ENCODE results near the gene SMARCC2.
"Not testable (repeated sequence)": the region's sequence is repeated elsewhere in the genome, so short reads cannot be mapped to it uniquely, and the experiment has no call there.

SMARCC2 gene

DNA sequence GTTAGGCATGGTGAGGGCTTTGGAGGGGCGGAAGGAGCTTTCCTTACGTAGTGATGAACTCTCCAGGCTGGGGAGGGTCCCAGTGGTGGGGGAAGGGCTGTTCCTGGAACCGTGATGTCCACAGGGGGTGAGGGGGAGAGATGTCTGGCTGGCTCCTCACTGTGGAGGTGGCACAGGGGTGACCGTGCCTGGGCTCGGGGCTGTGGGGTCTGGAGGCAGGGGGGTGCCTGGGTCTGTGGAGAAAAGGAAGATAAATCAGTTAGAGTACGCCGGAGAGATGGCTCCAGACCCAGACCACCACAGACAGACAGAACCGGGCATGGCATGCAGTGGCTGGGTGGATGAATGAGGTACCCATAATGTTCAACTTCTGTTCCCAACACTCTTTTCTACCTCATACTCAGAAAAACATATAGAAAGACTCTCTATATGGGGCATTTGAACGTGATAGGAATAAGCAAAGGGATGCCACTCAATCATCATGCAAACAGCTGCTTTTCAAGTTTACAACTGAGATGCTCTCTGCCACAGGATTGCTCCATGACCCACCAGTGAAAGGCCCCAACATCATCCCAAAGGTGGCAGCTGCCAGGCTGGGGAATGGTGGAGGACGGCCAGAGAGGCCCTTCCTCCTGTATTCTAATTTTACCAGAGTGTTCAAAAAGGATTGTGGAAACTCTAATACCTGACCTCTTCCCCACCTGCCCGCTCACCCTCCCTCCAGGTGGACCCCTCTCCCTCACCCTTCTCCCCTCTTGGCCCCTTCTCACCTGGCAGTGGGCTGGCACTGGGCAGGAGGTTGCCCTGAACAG, 25.5 kb downstream of the SMARCC2 start:
- DNase-seq (ENCODE audit: low spot score), result no peak

GRCh38 chr12:56162468-56163290, 26.6 kb downstream of the SMARCC2 start:
- no peak for DNase-seq (ENCODE audit: low spot score)

GRCh38 chr12:56161690-56162351, 27.5 kb downstream of the SMARCC2 start:
- no peak for DNase-seq (ENCODE audit: low spot score)

DNA sequence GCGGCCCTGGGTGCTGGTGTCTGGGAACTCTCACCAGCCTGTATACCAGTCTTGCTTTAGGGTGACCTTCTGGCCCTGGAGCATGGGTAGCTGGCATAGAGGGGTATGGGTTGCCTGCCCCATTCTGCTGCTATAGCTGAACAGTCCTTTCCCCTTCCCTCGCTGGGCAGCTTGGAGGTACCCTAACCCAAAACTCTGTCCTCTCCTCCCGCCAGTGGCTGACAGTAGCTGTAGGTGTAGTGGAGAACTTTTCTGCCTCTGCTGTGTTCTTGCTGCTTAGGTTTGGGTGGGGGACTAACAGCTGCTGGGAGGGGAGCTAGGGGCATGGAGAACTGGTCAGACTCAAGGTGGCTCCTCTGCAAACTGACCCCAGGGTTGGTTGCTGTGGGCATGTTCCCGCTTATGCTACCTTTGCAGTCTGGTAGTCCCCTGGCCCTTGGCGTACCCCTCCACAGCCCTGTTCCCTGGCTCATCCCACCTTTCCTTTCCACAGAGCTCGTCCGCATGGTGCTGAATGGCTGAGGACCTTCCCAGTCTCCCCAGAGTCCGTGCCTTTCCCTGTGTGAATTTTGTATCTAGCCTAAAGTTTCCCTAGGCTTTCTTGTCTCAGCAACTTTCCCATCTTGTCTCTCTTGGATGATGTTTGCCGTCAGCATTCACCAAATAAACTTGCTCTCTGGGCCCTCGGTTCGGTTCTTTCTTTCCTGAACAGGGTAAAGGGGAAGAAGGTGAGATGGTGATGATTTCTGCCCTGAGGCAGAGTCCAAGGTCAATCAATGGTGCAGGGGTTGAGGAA, 28.2 kb downstream of the SMARCC2 start:
- DNase-seq (ENCODE audit: low spot score), result no peak

DNA sequence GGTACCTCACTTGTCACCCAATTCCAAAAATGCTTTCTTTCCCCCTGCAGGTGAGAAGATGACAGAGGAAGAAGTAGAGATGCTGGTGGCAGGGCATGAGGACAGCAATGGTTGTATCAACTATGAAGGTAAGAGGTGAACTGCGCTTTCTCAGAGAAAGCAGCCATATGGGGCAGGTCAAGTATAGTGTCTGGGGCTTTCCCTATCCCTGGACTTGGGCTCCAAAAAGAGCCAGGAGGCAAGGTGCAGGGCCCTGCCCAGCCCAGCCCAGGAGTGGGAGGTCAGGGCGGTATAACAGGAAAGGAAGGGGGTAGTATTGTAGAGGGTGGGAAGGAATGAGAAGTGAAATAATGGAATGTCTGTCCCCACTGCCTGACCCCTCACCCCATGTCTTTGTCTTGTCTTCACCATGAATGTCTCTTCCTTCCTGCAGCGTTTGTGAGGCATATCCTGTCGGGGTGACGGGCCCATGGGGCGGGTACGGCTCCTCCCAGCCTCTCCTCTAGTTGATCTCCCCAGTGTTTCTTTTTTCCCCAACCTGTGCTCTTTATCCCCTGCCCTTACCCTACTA, 29.0 kb downstream of the SMARCC2 start:
- DNase-seq (ENCODE audit: low spot score), result peak; percentile 68

- DNase-seq (ENCODE audit: low spot score), result no peak
These were observed 29.6 kb downstream of the SMARCC2 start for GRCh38 chr12:56159482-56160192.

DNA sequence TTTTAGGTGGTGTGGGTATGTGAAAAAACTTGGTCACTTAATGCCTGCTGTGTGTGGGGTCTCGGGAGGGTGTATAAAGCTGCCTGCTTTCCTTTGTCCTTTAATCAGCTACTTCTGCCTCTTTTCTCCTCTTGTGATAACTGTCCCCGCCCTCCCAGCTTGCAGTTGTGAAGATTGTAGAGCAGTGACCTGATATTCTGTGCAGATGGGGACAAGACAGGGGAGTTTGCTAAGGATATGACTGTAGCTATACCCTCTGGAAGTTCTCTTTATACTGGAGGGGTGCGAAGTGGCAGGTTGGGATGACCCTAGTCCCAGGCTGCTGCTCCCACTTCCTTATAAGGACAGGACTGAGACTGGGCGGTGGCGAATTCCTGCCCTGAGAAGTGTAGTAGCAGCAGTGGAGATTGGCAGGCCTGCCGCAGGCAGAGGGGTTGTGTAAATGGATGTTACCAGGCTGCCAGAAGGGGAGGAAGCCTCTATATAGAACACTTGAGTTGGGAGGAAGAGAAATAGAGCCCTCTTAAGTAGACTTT, 30.3 kb downstream of the SMARCC2 start:
- no peak for DNase-seq (ENCODE audit: low spot score)

GRCh38 chr12:56158029-56158925, 31.0 kb downstream of the SMARCC2 start, which contains the start of gene MYL6:
MYL6 (plus strand) TSS chr12:56158359; CDS start chr12:56158402, 43 bp downstream.
- peak; percentile 95 for DNase-seq (ENCODE audit: low spot score)

DNA sequence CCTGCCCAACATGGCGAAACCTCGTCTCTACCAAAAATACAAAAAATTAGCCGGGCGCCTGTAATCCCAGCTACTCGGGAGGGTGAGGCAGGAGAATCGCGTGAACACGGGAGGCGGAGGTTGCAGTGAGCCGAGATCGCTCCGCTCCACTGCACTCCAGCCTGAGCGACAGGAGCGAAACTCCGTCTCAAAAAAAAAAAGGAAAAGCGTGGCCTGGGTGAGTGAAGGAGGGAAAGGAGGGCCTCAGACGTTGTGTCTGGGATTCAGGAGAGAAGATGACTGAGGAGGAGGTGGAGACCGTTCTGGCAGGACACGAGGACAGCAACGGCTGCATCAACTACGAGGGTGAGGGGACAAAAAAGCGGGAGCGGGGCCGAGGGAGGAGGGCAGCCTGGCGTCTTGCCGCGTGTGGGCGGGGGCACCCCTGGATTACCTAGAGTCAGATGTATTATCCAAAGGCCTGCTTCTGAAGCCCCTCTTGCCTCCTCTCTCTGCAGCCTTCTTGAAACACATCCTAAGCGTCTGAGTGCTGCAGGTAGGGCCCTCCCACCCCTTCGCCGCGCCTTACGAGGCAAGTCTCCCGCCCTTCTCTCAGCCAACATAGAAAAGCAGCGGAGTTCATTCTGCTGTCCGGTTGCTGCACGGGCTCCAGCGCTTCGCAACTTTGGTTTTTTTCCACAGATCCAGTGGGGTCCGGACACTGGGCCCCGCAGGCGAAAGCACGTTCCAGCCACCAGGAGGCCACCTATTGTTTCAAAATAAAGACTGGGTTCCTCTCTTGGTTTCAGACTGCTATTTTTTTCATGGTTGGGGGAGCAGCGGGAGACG, 31.9 kb downstream of the SMARCC2 start:
- DNase-seq (ENCODE audit: low spot score), result peak; percentile 58

DNA sequence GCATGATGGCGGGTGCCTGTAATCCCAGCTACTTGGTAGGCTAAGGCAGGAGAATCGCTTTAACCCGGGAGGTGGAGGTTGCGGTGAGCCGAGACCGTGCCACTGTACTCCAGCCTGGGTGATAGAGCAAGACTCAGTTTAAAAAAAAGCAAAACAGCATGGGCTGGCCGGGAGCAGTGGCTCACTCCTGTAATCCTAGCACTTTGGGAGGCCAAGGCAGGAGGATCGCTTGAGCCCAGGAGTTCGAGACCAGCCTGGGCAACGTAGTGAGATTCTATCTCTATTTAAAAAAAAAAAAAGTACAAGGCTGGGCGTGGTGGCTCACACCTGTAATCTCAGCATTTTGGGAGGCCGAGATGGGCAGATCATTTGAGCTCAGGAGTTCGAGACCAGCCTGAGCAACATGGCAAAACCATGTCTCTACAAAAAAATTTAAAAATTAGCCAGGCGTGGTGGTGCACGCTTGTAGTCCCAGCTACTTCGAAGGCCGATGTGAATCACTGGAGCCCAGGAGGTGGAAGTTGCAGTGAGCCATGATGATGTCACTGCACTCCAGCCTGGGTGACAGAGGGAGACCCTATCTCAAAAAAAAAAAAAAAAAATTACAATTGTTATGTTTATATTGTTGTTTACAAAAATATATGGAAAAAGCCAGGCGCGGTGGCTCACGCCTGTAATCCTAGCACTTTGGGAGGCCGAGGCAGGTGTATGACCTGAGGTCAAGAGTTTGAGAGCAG, 32.7 kb downstream of the SMARCC2 start:
- not testable (repeated sequence) for DNase-seq (ENCODE audit: low spot score)

DNA sequence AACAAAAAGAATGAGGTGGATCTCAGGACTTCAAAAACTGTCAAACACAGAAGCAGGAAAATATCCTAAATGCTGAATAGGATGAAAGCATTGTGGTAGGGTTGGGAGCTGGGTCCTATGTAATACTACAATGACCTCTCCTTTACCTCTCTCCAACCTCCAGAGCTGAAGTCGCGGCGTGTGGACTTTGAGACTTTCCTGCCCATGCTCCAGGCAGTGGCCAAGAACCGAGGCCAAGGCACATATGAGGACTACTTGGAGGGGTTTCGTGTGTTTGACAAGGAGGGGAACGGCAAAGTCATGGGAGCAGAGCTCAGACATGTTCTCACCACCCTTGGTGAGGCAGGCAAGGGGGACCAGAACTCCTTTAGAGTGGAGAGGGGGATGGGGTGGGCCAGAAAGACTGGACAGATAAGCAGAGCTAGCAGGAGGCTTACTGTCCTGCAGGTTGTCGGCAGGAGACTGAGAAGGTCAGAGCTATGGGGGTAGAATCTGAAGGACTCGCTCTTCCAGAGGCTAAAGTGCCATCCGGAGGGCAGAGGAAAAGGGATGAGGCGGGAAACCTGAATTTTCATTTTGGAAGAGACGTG, 33.9 kb downstream of the SMARCC2 start:
- no peak for DNase-seq (ENCODE audit: low spot score)

GRCh38 chr12:56154818-56155217, 34.5 kb downstream of the SMARCC2 start:
- DNase-seq (ENCODE audit: low spot score), result no peak

DNA sequence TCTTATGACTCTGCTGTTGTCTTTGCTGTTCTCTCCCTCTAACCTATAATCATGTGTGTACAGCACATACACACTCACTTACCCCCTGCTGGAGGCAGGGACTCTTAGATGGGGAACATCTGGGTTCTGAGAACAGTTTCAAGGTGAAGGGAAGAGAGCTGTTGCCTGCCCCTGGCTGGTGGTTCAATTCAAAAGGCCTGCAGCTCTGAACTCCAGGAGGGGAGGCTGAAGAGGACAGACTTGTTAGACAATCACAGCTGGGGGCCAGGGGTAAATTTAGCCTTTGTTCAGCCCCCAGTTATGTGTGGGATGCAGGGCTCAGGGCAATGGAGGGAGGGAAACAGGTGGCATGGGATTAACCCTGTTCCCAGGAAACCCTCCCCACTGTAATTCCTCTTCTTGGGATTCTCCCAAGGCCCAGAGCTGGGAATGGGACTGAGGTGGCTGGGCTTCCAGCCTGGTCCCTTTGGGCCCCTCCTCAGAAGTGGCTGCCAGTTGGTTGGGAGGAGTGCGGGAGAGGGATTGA, 35.0 kb downstream of the SMARCC2 start:
- no peak for DNase-seq (ENCODE audit: low spot score)

DNA sequence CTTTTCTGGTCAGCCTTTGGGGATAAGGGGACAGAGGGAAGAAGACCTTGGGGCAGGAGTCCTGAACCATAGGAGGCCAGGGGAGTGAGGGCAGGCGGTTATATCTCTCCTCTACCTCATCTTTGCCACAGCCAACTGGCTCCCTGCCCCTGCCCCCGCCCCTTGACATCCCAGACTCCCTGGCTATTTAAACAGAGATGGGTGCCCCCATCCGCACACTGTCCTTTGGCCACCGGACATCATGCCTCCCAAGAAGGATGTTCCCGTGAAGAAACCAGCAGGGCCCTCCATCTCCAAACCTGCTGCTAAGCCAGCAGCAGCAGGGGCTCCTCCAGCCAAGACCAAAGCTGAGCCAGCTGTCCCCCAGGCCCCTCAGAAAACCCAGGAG, 35.6 kb downstream of the SMARCC2 start:
- no peak for DNase-seq (ENCODE audit: low spot score)

- DNase-seq (ENCODE audit: low spot score), result no peak
These were observed 36.3 kb downstream of the SMARCC2 start for GRCh38 chr12:56152756-56153677.

- peak; percentile 92 for DNase-seq (ENCODE audit: low spot score)
These were observed 37.0 kb downstream of the SMARCC2 start, which contains the start of gene MYL6B for GRCh38 chr12:56152132-56152755. MYL6B (plus strand) TSS chr12:56152587; CDS start chr12:56153919, 1,332 bp downstream.

Data from CD4-positive, alpha-beta T cell treated with Interleukin-15 for 4 hours (primary cell).